Inflammatory macrophage (primary cell): ENCODE measurements around the gene UNC13C.

Experiments used
- DNase-seq, 2 donors: peaks; one replicate each; pipeline ENCODE4 v3.0.0-alpha.2; 2020 to 2022

Gene UNC13C

GRCh38 chr15:54026258-54026657 is 48.0 kb downstream of the UNC13C start:
- no peak for DNase-seq

DNA sequence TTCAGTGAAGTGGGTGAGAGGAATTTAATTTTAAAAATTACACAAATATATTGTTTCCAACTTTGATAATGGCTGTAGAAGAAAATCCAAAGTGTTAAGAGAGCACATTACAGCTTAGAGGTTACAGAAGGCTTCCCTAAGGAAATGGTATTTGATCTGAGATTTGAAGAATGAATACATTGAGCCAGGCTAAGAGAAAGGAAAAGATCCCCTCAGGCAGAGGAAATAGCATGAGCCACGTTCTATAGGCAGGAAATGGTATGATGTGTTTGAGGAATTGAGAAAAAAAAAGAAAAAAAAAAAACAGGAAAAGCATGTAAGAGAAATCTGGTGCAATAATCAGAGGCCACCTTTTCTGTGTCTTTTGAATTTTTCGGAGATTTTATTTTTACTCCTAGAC is 48.6 kb downstream of the UNC13C start:
- no peak for DNase-seq

DNA sequence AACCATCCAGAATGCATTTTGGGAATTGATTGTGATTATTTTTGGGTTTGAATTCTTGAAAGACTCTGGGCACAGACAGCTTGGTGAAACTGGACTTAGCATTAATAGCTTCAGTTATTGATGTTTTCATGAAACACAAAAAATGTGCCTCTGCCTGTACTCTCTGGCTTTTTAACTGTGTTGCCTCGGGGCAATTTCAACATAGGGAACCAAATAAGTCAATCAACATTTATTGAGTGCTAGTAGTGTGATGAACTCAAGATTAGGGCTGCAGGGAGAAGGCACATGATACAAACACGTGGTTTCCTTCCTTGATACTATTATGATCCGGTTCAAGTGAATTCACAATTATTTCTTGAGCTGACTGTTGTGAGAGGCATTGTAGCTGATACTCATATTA is 50.8 kb downstream of the UNC13C start:
- DNase-seq, result no peak

GRCh38 chr15:54032066-54032465 is 53.8 kb downstream of the UNC13C start:
- no peak for DNase-seq

GRCh38 chr15:54033356-54033860 is 55.2 kb downstream of the UNC13C start:
- DNase-seq, result no peak

DNA sequence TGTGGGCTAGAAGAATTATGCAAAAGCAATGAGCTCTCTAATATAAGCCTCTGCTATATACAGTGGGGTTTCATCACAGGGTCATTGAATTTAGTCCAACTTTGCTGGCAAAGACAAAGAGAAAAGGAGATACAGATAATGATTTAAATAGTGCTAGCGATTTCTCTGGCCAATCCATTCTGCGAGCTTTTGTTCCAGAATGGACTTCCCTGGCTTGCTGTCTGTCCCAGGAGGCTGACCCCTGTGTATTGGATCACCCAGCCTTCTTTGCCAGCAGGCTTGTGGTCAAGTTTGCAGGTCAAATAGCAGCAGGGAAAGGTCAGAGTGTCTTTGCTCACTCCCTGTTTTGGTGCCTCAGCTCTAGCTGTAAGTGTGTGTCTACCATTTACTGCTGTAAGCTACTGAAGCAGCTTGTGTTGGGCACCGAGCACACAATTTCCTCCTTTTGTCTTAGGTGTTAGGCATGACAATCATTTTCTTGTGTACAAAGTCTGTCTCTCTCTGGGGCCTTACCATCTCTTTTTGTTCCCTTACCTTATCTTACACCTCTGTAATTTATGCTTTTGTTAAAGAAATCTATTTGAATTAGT is 55.7 kb downstream of the UNC13C start:
- DNase-seq, result no peak

GRCh38 chr15:54035616-54036015 is 57.4 kb downstream of the UNC13C start:
- no peak for DNase-seq

GRCh38 chr15:54045397-54045796 is 67.2 kb downstream of the UNC13C start:
- DNase-seq, result no peak

- no peak for DNase-seq
Measured at GRCh38 chr15:54046093-54046492, 67.9 kb downstream of the UNC13C start.

GRCh38 chr15:54064365-54064764 is 86.1 kb downstream of the UNC13C start:
- no peak for DNase-seq

GRCh38 chr15:54066403-54066802 is 88.2 kb downstream of the UNC13C start:
- DNase-seq, result no peak

DNA sequence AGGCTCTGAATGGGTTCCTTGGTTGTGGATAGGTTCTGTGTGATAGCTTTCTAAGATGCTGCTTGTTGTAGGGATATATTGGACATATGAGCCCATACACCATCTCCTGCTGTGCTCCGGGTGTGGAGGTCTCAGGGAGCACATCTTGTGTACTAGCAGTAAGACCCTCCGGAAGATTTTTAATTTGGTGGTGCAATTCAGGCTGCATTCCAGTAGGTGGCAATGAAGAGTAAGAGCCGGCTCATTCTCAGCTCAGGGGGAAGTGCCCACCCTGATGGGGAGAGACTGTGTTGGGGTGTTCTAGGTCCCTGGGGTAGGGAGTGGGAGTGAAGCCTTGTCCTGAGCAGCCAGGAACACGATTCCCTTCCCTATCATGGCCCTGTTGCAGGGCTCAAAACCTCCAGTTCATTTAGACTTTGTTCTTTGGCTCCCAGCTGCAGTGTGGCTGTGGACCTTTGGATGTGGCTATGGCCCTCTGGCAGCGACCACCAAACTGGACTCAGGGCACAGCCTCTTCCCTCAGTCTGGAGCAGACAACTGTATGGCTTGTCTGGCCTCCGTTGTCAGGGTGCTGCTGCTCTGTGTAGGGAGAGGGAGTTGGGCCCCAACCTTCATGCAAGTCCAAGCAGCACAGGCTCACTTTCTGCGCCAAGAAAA is 104.7 kb downstream of the UNC13C start:
- DNase-seq, result peak; percentile 25 to 27

DNA sequence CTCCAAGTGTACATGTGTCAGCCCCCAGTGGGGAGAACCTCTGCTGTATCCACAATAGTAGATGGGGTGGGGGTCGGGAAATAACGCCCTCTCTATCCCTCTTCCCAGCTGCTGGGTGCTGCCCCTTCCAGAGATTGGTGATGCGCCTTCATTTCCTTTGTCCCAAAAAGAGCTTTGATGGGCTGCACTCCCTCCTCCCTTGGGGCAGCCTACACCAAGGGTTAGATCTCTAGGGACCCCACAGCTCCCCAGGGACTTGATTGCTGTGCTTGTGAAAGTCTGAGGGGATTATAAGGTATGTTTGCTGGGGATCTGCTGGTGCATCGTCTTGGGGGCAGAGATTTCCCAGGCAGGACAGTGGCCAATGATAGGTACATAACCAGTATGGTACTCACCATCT is 105.3 kb downstream of the UNC13C start:
- no peak for DNase-seq

- DNase-seq, result no peak
Measured at GRCh38 chr15:54083991-54084390, 105.8 kb downstream of the UNC13C start.

- DNase-seq, result no peak
Measured at GRCh38 chr15:54088837-54089236, 110.6 kb downstream of the UNC13C start.

- no peak for DNase-seq
Measured at GRCh38 chr15:54089776-54090175, 111.5 kb downstream of the UNC13C start.

GRCh38 chr15:54091651-54092050 is 113.4 kb downstream of the UNC13C start:
- no peak for DNase-seq

GRCh38 chr15:54094661-54095060 is 116.4 kb downstream of the UNC13C start:
- DNase-seq, result no peak

- DNase-seq, result no peak
Measured at GRCh38 chr15:54097019-54097418, 118.8 kb downstream of the UNC13C start.

- DNase-seq, result no peak
Measured at GRCh38 chr15:54099010-54099409, 120.8 kb downstream of the UNC13C start.

DNA sequence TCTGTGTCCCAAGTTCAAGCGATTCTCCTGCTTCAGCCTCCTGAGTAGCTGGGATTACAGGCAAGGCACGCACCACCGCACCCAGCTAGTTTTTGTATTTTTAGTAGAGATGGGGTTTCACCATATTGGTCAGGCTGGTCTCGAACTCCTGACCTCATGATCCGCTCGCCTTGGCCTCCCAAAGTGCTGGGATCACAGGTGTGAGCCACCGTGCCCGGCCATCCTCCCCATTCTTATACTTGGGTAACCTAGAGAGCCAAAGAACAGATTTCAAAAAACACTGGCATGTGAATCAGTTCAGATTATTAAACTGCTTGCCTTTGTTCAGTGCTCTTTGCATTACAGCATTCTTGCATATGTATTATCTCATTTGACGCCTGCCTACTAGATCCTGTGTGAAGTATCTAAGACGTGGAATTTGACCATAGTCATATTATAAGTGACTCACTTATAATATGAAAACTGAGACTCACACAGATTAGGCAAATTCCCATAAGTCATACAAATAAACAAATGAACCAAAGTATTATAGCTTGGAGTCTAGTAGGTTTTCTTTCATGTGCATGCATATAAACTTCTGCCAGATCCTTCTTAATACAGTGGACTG is 123.5 kb downstream of the UNC13C start:
- DNase-seq, result no peak

DNA sequence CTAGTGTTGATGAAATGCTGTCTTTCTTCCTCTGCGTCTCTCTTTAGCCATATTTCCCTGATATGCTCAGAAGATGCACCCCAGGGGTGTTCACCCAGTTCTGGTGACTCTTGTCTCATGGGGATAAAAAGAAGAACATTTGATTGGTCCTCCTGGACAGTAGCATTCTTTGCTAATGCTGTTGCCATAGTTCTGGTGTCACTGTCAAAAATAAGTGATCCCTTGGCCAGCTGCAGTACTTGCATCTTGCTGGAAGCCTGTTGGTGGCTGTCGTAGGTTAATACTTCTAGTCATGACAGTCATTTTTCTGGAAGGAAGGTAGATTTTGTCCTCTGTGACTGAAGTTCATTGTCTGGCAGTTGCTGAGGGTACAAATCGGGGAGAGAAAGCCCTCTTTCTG is 124.5 kb downstream of the UNC13C start:
- DNase-seq, result no peak

DNA sequence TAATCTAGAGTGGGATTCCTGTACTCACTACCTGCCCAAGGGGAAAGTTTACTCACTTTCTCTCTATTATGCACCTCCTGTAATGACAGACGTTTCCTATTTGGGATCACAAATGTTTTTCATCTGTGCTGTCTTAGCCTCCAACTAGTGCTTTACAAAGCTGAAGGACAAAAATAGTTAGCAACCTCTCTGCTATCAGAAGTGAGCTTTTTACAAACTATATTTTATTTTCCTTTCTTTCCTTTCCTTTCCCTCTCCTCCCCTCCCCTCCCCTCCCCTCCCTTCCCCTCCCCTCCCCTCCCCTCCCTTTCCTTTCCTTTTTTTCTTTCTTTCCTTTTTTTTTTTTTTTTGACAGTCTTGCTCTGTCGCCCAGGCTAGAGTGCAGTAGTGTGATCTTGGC is 130.8 kb downstream of the UNC13C start:
- no peak for DNase-seq

DNA sequence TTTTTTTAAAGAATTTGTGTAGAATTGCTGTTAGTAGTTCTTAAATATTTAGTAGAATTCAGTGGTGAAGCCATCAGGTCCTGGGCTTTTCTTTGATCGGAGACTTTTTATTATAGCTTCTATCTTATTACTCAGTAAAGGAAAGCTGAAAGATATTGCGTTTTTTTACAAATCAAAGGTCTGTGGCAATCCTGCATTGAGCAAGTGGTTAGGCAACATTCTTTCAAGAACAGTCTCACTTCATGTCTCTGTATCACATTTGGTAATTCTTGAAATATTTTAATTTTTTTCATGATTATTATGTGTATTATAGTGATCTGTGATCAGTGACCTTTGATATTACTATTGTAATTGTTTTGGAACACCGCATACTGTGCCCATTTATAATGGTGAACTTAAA is 140.8 kb downstream of the UNC13C start:
- DNase-seq, result peak; percentile 36 to 64
